Prostate gland (tissue), 2 donors: ENCODE results near the gene EIPR1. TPM values are rescaled to one million over a fixed set of nuclear protein-coding genes. Genes with fewer than 3 reads are reported as not detected.
A peak's percentile ranks its signal among the peaks of the same experiment; 100 is the strongest.

ENCODE experiments used
- DNase-seq: peaks from one replicate; pipeline ENCODE4 v3.0.0-alpha.2; 2019; ENCODE audit warnings: low spot score
- H3K27ac ChIP-seq, 2 donors: fragments of 200-600 bp; sonication (generic); 2 replicates each; pipeline ENCODE4 v1.5.1; 2017 to 2019
- H3K27me3 ChIP-seq: fragments of 200-600 bp; sonication (generic); replicated peaks from 2 replicates; pipeline ENCODE4 v1.5.1; 2019; ENCODE audit not compliant: insufficient read depth
- H3K36me3 ChIP-seq, 2 donors: fragments of 200-600 bp; sonication (generic); 1 replicate in 1 of 2; 2 replicates in 1 of 2; pipeline versions ENCODE4 v1.5.1 to v1.8.1; 2017 to 2019
- H3K4me1 ChIP-seq: fragments of 200-600 bp; sonication (generic); replicated peaks from 2 replicates; pipeline ENCODE4 v1.5.1; 2019
- H3K4me3 ChIP-seq, 2 donors: fragments of 200-600 bp; sonication (generic); 2 replicates each; pipeline ENCODE4 v1.5.1; 2017 to 2019
- H3K9me3 ChIP-seq: fragments of 200-600 bp; sonication (generic); 2 replicates; pipeline ENCODE4 v1.5.1; 2017
- POLR2A ChIP-seq: fragments of 450-650 bp; IDR thresholded peaks from one replicate; pipeline ENCODE4 v1.6.1; 2016; ENCODE audit warnings: antibody characterized with exemption, mild to moderate bottlenecking
- POLR2AphosphoS5 ChIP-seq: sonication (generic); formaldehyde crosslinking; IDR thresholded peaks from one replicate; pipeline ENCODE4 v1.6.1; 2017; ENCODE audit warnings: antibody characterized with exemption
- WGBS: methylation state at CpG from one replicate; pipeline ENCODE4 v1.1.5; 2018; 5-methylcytosine and 5-hydroxymethylcytosine counted together
- intact Hi-C: fragments of 100-400 bp; cut with DNase I; formaldehyde crosslinking; loops from one replicate; pipeline ENCODE4 v1.14.2; 2022
- total RNA-seq, 2 donors: library from RNA; depleted of rRNA; stranded (reverse); fragments of >200 nt; gene quantifications; one replicate each; pipeline ENCODE4 v1.1.0, GENCODE V29; 2016
- TF ChIP-seq, protein P1 (sequence below), 4 experiments: fragments of 200-600 bp in 2 of 4; fragments of 450-650 bp in 2 of 4; sonication (generic) in 2 of 4; IDR thresholded peaks; 1 replicate in 3 of 4; 2 replicates in 1 of 4; pipeline ENCODE4 v1.5.1; 2016 to 2019; ENCODE audit warnings: antibody characterized with exemption in 4 of 4, mild to moderate bottlenecking in 2 of 4, moderate library complexity in 2 of 4

Gene EIPR1
- total RNA-seq, 2 donors from 2014 or later = 30.0 to 52.3 TPM

DNA sequence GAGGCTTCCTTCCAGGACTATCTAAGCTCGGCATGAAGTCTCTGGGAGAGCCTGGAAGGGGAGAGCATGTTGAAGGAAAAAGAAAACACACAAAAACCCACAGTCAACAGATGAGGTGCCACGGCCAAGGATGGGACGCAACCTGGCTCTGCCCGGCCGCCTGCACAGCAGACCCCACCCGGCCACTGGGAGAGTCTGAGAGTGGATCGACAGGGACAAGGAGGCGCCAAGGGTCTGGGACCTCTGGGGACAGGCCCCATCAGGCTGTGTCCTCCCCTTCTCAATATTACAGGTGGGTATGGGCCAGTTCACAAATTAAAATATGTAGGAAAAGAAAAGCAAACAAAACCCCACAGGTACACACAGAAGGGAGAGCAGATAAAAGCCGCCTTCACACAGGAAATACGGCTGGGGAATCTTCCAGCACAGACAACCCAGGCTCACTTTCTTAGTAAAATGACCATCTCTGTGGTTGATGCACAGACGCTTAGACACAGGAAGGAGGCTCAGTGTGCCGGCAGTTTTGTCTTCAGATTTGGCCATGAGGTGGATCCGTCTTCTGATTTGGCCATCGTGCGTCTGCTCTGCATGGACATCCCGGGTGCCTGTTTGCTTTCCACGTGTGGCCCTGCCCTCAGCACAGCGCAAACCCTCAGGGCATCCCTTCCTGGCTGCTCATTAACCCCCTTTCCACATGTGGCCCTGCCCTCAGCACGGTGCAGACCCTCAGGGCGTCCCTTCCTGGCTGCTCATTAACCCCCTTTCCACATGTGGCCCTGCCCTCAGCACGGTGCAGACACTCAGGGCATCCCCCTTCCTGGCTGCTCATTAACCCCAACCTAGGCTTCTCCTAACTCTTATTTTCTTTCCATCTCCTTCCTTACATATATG lies 138.4 kb downstream of the EIPR1 start:
- H3K4me1 ChIP-seq = no peaks in the 10 kb centered on the region
- H3K36me3 ChIP-seq = no peaks in the 10 kb centered on the region
- no peaks in the 10 kb centered on the region for H3K9me3 ChIP-seq
- TF ChIP-seq POLR2A (no peak), POLR2AphosphoS5 (no peak)
- TF ChIP-seq, protein P1, sequence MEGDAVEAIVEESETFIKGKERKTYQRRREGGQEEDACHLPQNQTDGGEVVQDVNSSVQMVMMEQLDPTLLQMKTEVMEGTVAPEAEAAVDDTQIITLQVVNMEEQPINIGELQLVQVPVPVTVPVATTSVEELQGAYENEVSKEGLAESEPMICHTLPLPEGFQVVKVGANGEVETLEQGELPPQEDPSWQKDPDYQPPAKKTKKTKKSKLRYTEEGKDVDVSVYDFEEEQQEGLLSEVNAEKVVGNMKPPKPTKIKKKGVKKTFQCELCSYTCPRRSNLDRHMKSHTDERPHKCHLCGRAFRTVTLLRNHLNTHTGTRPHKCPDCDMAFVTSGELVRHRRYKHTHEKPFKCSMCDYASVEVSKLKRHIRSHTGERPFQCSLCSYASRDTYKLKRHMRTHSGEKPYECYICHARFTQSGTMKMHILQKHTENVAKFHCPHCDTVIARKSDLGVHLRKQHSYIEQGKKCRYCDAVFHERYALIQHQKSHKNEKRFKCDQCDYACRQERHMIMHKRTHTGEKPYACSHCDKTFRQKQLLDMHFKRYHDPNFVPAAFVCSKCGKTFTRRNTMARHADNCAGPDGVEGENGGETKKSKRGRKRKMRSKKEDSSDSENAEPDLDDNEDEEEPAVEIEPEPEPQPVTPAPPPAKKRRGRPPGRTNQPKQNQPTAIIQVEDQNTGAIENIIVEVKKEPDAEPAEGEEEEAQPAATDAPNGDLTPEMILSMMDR (IDR thresholded peaks at IDR 0.05) = no peak
- no peak for DNase-seq
- H3K27me3 ChIP-seq = no peaks in the 10 kb centered on the region
- no peak overlapping the region for H3K27ac ChIP-seq
- no peak overlapping the region for H3K4me3 ChIP-seq
- 72% methylated on average over 21 of the region's 21 CpGs for WGBS
- intact Hi-C loops = no loop called here

DNA sequence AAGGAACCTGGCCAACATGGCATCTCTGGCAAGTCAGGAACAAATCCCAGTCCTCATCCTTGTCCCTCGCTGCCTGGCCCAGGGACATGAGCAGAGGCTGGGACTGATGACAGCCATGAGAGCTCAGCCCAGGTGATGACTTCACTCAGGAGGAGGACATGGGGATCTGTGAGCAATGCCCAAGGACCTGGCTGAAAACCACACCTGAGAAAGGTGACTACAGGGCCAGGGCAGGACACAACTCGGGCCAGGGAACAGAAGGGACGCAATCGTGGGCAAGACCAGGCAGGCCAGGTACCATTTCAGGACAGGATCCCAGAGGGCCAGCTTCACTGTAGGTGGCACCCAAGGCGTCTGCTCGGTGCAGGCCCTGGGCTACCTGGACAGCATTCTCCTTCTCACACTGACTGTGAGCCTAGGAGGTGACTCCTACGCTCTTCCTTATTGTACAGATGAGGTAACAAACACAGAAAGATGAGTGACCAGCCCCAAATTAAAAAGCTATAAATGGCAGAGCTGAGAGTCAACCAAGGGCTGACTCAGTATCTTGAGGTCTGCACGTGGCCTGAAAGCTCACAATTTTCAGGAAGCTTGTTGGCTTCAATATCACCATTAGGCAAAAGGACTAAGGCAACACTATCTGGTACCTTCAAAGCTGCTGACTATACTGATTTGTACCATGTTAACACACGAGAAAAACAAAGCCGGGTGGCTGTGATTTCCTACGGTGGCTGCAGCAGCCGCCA lies 141.1 kb downstream of the EIPR1 start:
- TF ChIP-seq, protein P1 (IDR thresholded peaks at IDR 0.05) = no peak
- TF ChIP-seq POLR2A = no peak
- TF ChIP-seq POLR2AphosphoS5 = no peak
- Histone ChIP-seq H3K27ac (no peak overlapping the region), H3K36me3 (no peaks in the 10 kb centered on the region), H3K27me3 (no peaks in the 10 kb centered on the region), H3K4me3 (no peak overlapping the region), H3K4me1 (no peaks in the 10 kb centered on the region), H3K9me3 (no peaks in the 10 kb centered on the region)
- DNase-seq = no peak
- WGBS = 90% methylated on average over 12 of the region's 12 CpGs
- intact Hi-C loops = no loop called here

DNA sequence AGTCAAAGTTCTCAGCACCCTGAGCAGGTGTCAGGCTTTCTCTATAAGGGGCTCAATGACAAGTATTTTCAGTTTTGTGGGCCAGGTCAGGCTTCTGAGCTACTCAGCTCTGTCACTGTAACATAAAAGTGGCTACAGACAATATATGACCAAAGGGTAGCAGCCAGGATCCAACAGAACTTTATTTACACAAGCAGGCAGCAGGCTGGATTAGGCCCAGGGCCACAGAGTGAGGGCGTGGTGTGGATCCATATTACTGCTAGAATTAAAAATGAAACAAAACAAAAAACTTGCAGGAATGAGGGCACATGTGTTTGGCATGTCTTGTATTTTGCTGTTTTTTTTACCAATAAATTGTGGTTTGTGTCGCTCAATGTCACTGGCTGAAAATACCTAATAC lies 143.7 kb downstream of the EIPR1 start:
- Histone ChIP-seq H3K4me1 (no peaks in the 10 kb centered on the region), H3K36me3 (no peaks in the 10 kb centered on the region), H3K9me3 (no peaks in the 10 kb centered on the region), H3K27ac (no peak overlapping the region), H3K4me3 (no peak overlapping the region), H3K27me3 (no peaks in the 10 kb centered on the region)
- WGBS = 49% methylated on average over 2 of the region's 2 CpGs
- no peak for TF ChIP-seq POLR2AphosphoS5
- no peak for TF ChIP-seq POLR2A
- TF ChIP-seq, protein P1 (IDR thresholded peaks at IDR 0.05) = no peak
- intact Hi-C loops = no loop called here
- peak; percentile 31 for DNase-seq

DNA sequence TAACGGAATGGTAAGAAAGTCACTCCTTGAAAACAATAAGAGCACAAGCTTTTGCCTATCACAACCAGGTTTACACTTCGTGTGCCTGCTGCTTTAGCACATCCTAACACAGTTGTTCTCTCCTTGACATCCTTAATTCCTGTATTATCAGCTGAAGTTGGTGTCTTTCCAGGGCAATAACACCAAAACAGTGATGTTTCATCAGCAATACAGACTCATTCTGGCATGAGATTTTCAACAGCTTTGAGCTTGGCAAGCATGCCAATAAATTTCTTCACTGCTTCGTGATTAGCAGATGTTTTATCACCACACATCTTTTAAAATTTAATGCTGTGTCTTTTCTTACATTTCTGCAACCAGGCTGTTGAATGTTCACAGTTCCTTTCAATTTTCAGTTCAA lies 148.4 kb downstream of the EIPR1 start:
- no peak overlapping the region for H3K4me3 ChIP-seq

More for the DNA sequence above, 148.4 kb downstream of the EIPR1 start:
- intact Hi-C loops = no loop called here
- Histone ChIP-seq H3K27me3 (no peaks in the 10 kb centered on the region), H3K27ac (no peak overlapping the region), H3K4me1 (no peaks in the 10 kb centered on the region), H3K36me3 (no peaks in the 10 kb centered on the region), H3K9me3 (no peaks in the 10 kb centered on the region)
- no peak for DNase-seq
- TF ChIP-seq, protein P1 (IDR thresholded peaks at IDR 0.05) = no peak
- TF ChIP-seq POLR2AphosphoS5 (no peak), POLR2A (no peak)
- 92% methylated on average over 3 of the region's 3 CpGs for WGBS
